ENCODE results near the gene PSMD4.
A peak's percentile ranks its signal among the peaks of the same experiment; 100 is the strongest.
"Not testable (repeated sequence)": the region's sequence is repeated elsewhere in the genome, so short reads cannot be mapped to it uniquely, and the experiment has no call there.

The PSMD4 gene

DNA sequence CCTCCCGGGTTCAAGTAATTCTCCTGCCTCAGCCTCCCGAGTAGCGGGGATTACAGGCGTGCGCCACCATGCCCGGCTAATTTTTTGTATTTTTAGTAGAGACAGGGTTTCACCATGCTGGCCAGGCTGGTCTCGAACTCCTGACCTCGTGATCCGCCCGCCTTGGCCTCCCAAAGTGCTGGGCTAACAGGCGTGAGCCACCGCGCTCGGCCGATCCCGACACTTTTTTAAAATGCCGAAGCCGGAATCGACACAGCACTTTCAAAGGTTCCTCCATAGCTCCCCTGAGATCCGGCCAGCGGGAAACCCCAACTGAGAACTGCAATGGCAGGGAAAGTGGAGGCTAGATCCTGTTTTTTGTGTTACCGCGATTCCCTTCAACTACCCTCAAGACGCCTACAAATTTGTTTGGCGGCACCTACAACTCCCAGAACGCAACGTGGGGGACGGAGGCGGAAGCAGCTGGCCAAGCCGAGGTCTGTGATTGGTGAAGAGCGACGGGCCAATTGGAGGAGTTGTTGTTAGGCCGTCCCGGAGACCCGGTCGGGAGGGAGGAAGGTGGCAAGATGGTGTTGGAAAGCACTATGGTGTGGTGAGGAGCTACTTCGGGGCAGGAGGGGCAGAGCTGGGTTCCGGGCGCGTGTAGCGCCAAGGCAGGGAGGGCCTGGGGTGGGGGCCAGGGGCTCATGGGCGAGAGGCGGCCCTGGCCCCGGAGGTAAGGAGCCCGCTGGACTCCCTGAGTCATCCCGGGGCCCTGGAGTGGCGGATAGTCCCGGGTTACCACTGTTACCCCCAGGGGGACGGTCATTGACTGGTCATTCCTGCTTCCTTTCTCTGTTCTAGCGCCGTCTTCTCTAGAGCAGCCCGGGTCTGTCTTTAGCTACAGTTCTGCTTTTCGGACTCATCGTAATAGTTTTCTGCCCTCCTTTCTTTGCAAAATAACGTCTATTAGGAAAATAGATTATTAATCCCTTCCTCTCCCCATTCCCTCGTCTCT, at the start of gene PSMD4:
TSS of gene PSMD4 (plus strand) at position 518 of the 997 bp plus-strand sequence. CDS start at position 567, 49 bp downstream.
- peak; percentile 91 for DNase-seq

DNA sequence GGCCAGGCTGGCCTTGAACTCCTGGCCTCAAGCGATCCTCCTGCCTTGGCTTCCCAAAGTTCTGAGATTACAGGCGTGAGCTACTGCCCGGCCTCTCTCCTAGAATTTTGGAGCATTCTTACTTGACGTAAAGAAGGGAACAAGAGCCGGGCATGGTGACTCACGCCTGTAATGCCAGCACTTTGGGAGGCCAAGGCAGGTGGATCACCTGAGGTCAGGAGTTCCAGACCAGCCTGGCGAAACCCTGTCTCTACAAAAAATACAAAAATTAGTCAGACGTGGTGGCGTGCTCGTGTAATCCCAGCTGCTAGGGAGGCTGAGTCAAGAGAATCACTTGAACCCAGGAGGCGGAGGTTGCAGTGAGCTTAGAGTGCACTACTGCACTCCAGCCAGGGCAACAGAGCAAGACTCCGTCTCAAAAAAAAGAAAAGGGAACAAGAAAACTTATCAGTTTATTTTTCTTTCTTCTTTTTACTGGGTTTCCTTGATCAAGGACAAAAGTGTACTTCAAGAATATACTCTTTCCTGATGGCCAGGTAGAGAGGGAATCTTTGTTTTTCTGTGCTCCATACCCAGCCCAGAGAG, 49.1 kb upstream of the PSMD4 start:
- not testable (repeated sequence) for DNase-seq

DNA sequence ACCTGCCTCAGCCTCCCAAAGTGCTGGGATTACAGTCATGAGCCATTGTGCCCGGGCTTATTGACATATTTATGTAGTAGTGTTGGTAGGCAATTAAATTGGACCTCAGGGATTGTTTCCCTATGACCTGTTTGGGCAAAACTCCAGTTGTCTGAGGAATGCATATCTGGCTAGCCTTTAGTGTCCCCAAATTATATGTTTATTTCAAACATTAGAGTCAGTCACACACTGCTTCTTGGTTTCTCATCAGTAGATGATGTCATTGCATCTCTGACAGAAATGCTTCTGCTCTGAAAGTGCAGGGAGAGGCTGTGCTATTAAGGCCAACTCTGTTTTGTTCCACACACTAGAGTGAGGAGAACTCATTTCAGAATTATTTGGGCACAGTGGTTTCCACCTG, 43.7 kb upstream of the PSMD4 start:
- no peak for DNase-seq

DNA sequence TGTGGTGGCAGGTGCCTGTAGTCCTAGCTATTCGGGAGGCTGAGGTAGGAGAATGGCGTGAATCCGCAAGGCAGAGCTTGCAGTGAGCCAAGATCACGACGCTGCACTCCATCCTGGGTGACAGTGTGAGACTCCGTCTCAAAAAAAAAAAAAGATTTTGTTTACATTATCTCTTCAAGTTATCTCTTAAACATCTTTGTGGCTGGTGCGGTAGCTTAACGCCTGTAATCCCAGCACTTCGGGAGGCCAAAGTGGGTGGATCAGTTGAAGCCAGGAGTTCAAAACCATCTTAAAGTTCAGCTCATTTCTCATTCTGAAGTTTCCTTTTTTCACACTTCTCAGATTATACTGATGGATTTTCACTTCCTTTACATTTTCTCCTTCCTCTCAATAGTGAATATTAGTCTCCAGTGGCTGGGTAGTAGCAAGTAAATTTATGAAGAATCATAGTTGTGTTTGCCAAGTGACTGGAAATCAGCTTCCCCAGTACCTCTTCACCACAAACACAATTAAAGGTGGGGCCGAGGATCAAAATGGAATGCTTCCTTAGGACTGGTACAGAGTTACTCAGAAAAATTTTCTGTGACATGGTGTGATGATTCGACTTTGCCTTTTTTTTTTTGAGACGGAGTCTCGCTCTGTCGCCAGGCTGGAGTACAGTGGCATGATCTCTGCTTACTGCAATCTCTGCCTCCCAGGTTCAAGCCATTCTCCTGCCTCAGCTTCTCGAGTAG, 42.4 kb upstream of the PSMD4 start:
- peak in 1 of 2 donors; percentile 6 for DNase-seq

DNA sequence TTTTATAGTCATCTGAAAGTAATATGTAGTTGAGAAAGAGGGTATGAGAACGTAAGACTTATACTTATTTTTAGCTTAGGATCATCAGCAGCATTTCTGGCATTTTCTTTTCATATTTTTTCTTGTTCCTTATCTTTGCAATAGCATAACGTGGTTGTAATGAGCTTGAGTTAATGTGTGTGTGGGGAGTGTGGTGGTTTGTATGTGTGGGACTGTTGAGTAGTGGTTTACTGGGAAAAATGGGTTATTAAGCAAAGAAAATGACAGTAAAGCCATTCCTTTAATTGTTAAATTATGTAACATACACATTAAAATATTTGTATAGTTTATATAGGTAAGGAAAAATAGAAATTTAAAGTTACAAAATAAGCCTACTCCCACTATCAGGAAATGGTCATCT, 41.0 kb upstream of the PSMD4 start:
- no peak for DNase-seq

DNA sequence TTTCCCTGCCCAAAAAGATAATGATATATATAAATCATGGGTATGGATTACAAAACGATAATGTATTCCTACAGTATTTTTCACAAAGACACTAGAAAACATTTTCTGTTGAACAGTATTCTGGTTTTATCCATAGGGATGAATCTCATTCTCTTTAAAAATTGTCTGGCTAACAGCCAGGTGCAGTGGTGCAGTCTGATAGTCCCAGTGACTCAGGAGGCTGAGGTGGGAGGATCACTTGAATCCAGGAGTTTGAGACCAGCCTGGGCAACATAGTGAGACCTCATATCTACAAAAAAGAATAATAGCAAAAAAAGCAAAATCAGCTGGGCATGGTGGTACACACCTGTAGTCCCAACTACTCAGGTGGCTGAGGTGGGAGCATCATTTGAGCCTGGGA, 32.9 kb upstream of the PSMD4 start:
- no peak for DNase-seq

DNA sequence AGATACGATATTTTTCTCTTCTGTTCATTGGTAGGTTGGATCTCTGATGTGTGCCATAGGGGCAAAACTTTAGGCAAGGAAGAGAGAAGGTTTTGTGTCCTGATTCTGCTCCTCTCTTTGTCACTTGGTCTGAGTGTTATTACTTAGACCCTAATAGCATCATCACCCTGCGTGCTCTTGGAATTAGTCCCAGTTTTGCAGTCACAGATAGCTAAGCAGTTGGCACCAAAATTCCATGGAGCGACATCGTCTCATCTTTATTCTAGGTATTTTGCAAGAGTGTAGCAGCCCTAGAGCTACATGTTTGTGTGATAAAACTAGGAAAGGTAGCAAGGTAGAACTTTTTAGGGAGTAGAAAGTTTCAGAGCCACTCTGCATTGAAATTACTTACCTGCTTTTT, 32.4 kb upstream of the PSMD4 start:
- DNase-seq: no peak

DNA sequence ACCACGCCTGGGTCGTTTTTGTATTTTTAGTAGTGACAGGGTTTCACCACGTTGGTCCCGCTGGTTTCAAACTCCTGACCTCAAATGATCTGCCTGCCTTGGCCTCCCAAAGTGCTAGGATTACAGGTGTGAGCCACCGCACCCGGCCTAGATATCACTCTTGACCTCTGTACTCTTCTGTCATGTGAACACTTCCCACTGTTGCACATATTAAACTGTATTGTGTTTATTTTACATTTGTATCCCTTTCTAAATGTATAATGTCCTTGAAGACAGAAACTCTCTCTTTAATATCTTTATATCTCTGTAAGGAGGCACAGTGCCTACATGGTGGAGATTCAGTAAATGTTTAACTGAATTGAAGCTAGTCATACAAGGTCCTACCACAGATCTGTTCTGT, 19.3 kb upstream of the PSMD4 start:
- DNase-seq: no peak

DNA sequence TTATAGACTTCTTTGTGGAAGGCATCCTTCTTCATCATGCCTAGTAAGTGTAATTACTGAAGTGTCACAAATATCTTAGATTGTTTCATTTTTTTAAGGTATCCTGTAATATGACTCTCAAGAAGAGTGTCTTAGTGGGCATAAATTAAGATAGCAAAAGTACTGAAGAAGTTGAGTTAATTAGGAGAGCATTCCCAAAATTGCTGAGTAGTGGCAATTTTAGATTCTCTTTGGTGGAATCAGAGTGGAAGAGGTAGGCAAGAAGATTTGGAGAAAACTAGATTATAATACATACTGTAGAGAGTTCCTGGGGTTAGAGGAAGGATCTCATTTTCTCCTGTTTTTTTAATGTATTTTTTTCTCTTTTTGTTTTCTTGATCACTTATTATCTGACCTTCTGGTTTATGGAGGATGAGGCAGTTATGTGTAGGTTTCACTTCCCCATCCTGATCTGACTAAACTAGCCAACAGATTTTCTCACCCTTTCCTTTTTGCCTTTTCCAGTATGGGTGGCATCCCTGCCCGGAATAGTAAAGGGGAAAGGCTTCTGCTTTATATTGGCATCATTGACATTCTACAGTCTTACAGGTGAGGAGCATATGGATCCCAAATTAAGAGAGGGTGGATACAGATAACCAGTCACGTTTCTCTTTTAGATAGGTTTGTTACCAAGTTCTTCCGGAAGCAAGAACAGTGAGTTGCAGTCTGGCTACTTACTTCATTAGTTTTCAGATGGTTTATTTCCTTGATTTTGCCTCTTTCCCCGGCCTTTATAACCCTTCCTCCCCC, 16.7 kb upstream of the PSMD4 start:
- DNase-seq: no peak

DNA sequence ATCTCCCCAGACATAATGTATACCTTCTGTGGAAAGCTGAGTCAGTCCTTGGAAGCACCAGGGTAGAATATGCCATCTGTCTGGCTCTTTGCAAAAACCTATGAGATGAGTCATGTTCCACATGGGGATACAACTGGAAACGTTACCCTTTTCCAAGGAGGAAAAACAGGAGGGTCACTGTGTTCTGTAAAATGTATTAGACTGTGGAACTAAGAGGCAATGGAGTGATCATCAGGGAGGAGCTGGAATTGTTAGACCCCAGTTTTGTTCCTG, 16.1 kb upstream of the PSMD4 start:
- no peak for DNase-seq

DNA sequence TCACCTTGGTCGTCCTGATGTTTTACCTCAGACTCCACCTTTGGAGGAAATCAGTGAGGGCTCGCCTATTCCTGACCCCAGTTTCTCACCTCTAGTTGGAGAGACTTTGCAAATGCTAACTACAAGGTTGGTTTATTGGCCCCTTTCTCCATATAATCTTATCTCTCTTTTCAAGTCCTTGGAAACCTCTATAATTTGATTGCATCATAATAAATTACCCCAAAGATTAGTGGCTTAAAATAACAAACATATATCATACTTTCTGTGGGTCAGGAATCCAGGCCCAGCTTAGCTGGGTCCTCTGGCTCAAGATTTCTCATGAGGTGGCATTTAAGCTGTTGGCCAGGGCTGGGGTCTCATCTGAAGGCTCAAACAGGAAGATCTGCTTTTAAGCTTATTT, 12.1 kb upstream of the PSMD4 start:
- DNase-seq: no peak

DNA sequence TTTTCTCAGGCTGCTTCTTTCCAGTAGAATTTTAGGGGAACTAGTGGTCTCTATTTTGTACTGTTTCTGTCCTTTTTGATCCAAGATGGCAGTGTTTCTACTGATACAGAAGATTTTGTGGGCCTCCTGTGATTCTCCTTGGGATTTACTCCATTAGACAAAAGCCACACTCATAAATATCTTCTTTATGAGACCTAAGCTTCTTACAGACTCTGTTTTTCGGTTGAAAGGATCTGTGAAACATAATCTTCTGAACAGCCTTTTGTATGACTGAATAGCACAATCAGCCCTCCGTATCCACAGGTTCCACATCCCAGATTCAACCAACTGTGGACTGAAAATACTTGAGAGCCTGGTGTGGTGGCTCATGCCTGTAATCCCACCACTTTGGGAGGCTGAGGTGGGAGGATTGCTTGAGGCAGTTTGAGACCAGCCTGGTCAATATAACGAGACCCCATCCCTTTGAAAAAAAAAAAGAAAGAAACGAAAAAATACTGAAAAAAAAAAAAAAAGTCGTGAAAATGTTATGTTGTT, 10.8 kb upstream of the PSMD4 start:
- DNase-seq: no peak

DNA sequence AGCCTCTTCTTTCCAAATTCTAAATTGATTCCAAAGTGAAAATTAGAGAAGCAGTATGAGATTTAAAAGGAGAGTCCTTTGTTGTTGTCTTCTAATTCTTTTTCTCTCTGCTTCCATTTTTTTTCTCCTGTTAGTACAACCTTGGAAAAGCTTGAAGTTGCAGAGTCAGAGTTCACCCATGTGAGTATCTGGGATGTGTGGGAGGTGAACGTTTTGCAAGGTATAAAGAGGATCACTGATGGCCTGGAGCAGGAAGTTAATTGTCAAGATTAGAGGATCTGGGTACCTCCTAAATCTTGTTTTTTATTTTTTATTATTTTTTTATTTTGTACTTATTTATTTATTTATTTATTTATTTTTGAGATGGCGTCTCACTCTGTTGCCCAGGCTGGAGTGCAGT, 7.7 kb upstream of the PSMD4 start:
- DNase-seq: no peak

DNA sequence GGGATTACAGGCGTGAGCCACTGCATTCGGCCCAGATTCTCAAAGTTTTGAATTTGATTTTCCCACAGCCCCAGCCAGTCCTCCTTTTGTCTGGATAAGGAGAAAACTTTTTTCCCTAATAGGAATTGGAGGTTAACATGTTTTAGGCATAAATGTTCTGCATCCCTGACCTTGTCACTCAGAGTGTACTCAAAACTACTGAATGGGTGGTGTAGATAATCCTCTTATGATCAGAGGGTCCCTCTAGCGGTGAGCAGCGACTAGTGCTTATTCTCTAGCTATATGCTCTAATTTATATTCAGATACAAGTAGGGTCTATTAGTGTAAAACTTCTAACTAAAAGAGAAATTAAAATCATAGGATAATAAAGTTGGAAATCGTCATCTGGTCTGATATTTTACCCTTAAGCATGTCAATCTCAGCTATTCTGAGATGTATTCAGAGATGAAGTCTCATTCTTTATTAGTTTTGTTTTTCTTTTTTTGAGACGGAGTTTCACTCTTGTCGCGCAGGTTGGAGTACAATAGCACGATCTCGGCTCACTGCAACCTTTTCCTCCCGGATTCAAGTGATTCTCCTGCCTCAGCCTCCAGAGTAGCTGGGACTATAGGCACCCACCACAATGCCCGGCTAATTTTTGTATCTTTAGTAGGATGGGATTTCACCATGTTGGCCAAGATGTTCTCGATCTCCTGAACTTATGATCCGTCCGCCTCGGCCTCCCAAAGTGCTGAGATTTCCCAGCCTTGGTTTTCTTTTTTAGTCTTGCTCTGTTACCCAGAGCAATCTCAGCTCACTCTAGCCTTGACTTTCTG, 2.7 kb upstream of the PSMD4 start:
- DNase-seq: peak; percentile 62 to 63

DNA sequence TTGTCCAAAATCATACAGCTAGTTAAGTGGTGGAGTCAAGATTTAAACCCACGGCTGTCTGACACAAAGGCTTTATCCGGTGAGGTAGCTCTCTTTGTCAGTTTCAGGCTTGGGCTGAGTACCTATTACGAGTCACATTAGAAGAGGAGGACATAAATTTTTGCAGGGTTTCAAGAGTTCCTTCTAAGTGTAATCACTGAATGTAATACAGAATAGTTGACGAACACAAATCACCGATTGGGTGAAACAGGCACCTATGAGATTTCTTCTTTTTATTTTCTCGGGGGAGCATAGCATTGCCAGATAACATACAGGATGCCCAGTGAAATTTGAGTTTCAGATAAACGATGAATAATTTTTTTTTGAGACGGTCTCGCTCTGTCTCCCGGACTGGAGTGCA, 847 bp downstream of the PSMD4 start:
- DNase-seq: no peak

DNA sequence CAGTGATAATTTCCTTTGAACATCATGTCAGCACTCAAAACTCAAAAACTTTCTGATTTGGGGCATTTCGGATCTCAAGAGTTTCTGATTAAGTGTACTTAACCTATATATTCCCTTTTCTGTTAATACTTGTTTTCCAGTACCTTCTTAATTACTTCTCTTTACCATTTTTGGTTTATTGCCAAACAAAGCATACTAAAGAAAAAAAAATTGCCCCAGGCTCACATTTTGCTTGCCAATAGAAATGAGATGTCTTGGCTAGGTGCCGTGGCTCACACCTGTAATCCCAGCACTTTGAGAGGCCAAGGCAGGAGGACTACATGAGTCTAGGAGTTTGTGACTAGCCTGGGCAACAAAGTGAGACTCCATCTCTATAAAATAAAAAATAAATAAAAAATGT, 4.8 kb downstream of the PSMD4 start:
- no peak for DNase-seq

DNA sequence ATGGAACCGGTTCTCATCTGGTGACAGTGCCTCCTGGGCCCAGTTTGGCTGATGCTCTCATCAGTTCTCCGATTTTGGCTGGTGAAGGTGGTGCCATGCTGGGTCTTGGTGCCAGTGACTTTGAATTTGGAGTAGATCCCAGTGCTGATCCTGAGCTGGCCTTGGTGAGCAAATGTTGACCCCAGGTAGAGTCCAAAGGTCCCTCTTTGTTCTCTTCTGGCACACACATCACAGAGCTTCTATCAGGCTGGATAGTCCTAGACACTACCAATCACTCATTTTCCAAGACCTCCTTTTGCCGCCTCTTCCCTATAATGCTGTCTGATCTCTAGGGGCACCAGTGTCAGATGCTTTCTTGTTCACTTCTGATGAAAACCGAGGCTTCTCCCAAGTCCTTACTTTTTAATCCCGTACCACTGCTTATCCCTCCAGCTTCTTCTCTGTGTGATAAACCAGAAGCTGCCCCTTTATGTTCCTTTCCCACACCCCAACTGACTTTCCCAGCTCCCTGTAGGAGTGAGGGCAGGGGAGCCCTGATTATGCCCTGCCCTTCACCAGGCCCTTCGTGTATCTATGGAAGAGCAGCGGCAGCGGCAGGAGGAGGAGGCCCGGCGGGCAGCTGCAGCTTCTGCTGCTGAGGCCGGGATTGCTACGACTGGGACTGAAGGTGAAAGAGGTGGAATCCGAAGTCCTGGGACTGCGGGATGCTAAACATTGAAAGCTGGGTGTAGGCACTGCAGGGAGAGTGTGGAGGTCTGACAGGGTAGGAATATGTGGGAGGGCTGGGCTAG, 11.1 kb downstream of the PSMD4 start:
- no peak for DNase-seq

DNA sequence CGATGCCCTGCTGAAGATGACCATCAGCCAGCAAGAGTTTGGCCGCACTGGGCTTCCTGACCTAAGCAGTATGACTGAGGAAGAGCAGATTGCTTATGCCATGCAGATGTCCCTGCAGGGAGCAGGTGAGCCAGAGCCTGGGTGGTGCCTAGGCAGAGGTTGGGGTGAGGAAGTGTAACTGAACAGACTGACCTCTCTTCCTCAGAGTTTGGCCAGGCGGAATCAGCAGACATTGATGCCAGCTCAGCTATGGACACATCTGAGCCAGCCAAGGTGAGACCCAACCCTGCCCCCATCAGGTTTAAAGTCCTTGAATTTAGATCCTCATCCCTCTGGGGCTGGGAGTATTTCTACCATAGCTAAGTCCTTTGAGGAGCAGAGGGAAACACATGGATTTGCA, 11.8 kb downstream of the PSMD4 start:
- DNase-seq: no peak

DNA sequence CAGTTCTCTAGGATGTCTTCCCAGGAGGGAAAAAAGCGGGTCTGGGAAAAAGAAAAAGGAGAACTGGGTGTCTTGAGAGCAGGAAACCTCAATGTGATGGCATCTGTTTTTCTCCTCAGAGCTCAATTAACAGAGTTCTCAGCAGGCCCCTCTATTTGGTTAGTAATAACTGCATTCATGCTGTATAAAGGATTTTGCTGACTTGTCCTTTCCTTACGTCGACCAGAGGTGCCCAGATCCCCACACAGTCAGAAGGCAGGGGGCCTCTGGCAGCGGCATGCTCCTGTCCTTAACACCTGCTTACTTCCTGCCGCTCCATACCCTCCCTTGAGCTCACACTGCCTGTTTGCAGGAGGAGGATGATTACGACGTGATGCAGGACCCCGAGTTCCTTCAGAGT, 12.3 kb downstream of the PSMD4 start:
- DNase-seq: no peak

DNA sequence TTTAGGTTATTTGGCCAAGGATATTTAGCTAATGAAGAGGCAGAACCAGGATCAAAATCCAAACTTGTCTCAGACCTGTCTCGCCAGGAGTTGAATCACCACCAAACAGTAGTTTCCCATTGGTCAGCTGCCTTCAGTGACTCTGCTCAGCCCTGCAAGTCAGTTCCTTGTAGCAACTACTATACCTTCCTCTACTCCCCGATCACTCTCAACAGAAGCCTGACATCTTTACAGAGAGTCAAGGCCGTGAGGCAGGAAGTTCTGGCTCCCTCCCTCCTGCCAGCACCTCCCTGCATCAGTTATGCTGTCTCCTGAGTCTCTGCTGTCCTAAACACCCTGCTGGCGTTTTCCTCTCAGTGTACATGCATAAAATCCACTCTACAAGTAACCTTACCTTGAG, 13.2 kb downstream of the PSMD4 start:
- no peak for DNase-seq

DNA sequence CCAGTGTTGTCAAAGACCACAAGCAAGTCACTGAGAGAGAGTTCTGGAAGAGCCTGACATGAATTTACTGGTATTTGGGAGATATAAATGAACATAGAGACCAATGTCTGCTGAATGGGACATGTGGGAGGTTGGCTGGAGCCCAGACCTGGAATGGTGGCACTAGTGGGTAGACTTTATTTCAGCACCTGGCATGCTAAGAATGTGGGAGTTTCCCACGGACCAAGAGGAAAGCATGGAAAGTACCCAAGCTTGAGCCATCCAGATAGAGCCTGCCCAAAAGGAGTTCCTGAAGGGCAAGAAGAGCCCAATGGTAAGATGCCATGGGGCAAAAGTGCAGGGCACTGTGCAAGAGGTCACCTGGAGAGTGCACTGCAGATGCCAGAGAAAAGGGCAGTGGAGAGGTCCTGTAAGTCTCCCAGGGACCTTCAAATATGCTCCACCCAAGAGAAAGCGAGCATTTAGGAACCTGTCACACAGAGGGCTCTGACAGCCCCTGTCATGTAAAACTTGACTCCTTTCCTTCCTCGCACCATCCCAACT, 19.5 kb downstream of the PSMD4 start:
- no peak for DNase-seq

Measured in stimulated activated CD4-positive, alpha-beta T cell treated with anti-CD3 and anti-CD28 coated beads, Interleukin-2, amount 100 ng/mL, for 24 hours (primary cell).